ENCODE data around the gene TNFRSF17.
"Not testable (repeated sequence)": the region's sequence is repeated elsewhere in the genome, so short reads cannot be mapped to it uniquely, and the experiment has no call there.

Gene TNFRSF17

GRCh38 chr16:11948819-11949218 is 16.2 kb upstream of the TNFRSF17 start:
- no peaks in the 10 kb centered on the region for H3K9me3 ChIP-seq
- no peak for TF ChIP-seq CTCF (IDR thresholded peaks at IDR 0.05; ENCODE audit: low read depth, low read length)

GRCh38 chr16:11949527-11949926 is 15.5 kb upstream of the TNFRSF17 start:
- peak; percentile 66 for TF ChIP-seq CTCF (IDR thresholded peaks at IDR 0.05; ENCODE audit: low read depth, low read length)
- Histone ChIP-seq H3K4me3 (ENCODE audit: low read depth, low read length) (no peak overlapping the region), H3K9me3 (no peaks in the 10 kb centered on the region), H3K4me1 (no peaks in the 10 kb centered on the region), H3K27me3 (no peaks in the 10 kb centered on the region), H3K36me3 (no peaks in the 10 kb centered on the region)
- peak; percentile 27 for DNase-seq

More at GRCh38 chr16:11948819-11949218, 16.2 kb upstream of the TNFRSF17 start:
- Histone ChIP-seq H3K4me1 (no peaks in the 10 kb centered on the region), H3K4me3 (ENCODE audit: low read depth, low read length) (no peak overlapping the region), H3K27me3 (no peaks in the 10 kb centered on the region), H3K36me3 (no peaks in the 10 kb centered on the region)
- no peak for DNase-seq

- no peak overlapping the region for H3K4me3 ChIP-seq (ENCODE audit: low read depth, low read length)
- no peaks in the 10 kb centered on the region for H3K27me3 ChIP-seq
- no peaks in the 10 kb centered on the region for H3K9me3 ChIP-seq
- H3K36me3 ChIP-seq: no peaks in the 10 kb centered on the region
- TF ChIP-seq CTCF (IDR thresholded peaks at IDR 0.05; ENCODE audit: low read depth, low read length): no peak
- H3K4me1 ChIP-seq: no peaks in the 10 kb centered on the region
- DNase-seq: no peak
Observed at GRCh38 chr16:11950388-11950787, 14.6 kb upstream of the TNFRSF17 start.

GRCh38 chr16:11953576-11953975 is 11.4 kb upstream of the TNFRSF17 start:
- H3K9me3 ChIP-seq; H3K27me3 ChIP-seq; H3K4me3 ChIP-seq (ENCODE audit: low read depth, low read length); DNase-seq; H3K4me1 ChIP-seq; H3K36me3 ChIP-seq: not testable (repeated sequence)

- H3K27me3 ChIP-seq: no peaks in the 10 kb centered on the region; the same call in 1 of the 2 replicates
- no peaks in the 10 kb centered on the region for H3K4me1 ChIP-seq
- DNase-seq: no peak
- no peak for TF ChIP-seq CTCF (IDR thresholded peaks at IDR 0.05; ENCODE audit: low read depth, low read length)
- no peaks in the 10 kb centered on the region for H3K9me3 ChIP-seq
- H3K36me3 ChIP-seq: no peaks in the 10 kb centered on the region
- no peak overlapping the region for H3K4me3 ChIP-seq (ENCODE audit: low read depth, low read length)
Observed at GRCh38 chr16:11955713-11956123, 9.3 kb upstream of the TNFRSF17 start.

GRCh38 chr16:11956558-11956957 is 8.5 kb upstream of the TNFRSF17 start:
- Histone ChIP-seq H3K36me3 (no peaks in the 10 kb centered on the region), H3K27me3 (no peaks in the 10 kb centered on the region; the same call in 1 of the 2 replicates), H3K4me1 (no peaks in the 10 kb centered on the region), H3K9me3 (no peaks in the 10 kb centered on the region), H3K4me3 (ENCODE audit: low read depth, low read length) (no peak overlapping the region)
- no peak for TF ChIP-seq CTCF (IDR thresholded peaks at IDR 0.05; ENCODE audit: low read depth, low read length)
- DNase-seq: no peak
